GM12878 (cell line): ENCODE data around the gene FAM76A. TPM values are rescaled to one million over a fixed set of nuclear protein-coding genes. Genes with fewer than 3 reads are reported as not detected.
A peak's percentile ranks its signal among the peaks of the same experiment; 100 is the strongest.

Experiments
- BCL11A ChIP-seq: IDR thresholded peaks from 2 replicates; pipeline ENCODE4 v1.6.1; 2011; ENCODE audit warnings: low read depth, low read length
- BMI1 ChIP-seq: fragments of 450-650 bp; IDR thresholded peaks from 2 replicates; pipeline ENCODE4 v1.6.1; 2016; ENCODE audit warnings: mild to moderate bottlenecking, moderate library complexity, borderline replicate concordance
- FOXM1 ChIP-seq: IDR thresholded peaks from 2 replicates; pipeline ENCODE4 v1.6.1; 2012; ENCODE audit warnings: low read depth, mild to moderate bottlenecking, inconsistent platforms, low read length, moderate library complexity
- GABPA ChIP-seq: IDR thresholded peaks from 2 replicates; pipeline ENCODE4 v1.6.1; 2014; ENCODE audit warnings: antibody characterized with exemption, low read depth, mild to moderate bottlenecking, inconsistent platforms
- HDAC2 ChIP-seq: fragments of 200-600 bp; sonication (generic); IDR thresholded peaks from 2 replicates; pipeline ENCODE4 v1.6.1; 2017
- IKZF1 ChIP-seq: fragments of 450-650 bp; conservative IDR thresholded peaks from 2 replicates; pipeline ENCODE4 v1.6.1; 2017; ENCODE audit warnings: antibody characterized with exemption, mild to moderate bottlenecking
- MEF2B ChIP-seq: fragments of 450-650 bp; IDR thresholded peaks from 2 replicates; pipeline ENCODE4 v1.6.1; 2018; ENCODE audit warnings: mild to moderate bottlenecking, moderate library complexity; ENCODE audit not compliant: partially characterized antibody, poor library complexity, severe bottlenecking
- NFIC ChIP-seq: IDR thresholded peaks from 2 replicates; pipeline ENCODE4 v1.6.1; 2012; ENCODE audit warnings: low read depth, mild to moderate bottlenecking, inconsistent platforms, low read length, moderate library complexity
- NR2C1 ChIP-seq: fragments of 450-650 bp; IDR thresholded peaks from 2 replicates; pipeline ENCODE4 v1.6.1; 2017; ENCODE audit warnings: antibody characterized with exemption, mild to moderate bottlenecking, moderate library complexity
- PML ChIP-seq: IDR thresholded peaks from 2 replicates; pipeline ENCODE4 v1.6.1; 2012; ENCODE audit warnings: low read length, inconsistent platforms
- POLR2AphosphoS5 ChIP-seq: IDR thresholded peaks from 2 replicates; pipeline ENCODE4 v1.6.1; 2011; ENCODE audit warnings: mild to moderate bottlenecking, low read length, inconsistent platforms
- RAD51 ChIP-seq: fragments of 450-650 bp; IDR thresholded peaks from 2 replicates; pipeline ENCODE4 v1.6.1; 2016; ENCODE audit warnings: moderate library complexity, mild to moderate bottlenecking, inconsistent platforms
- RUNX3 ChIP-seq: IDR thresholded peaks from 2 replicates; pipeline ENCODE4 v1.6.1; 2012; ENCODE audit warnings: low read length, inconsistent platforms
- SIX5 ChIP-seq: IDR thresholded peaks from 2 replicates; pipeline ENCODE4 v1.6.1; 2011; ENCODE audit warnings: mild to moderate bottlenecking, low read depth, low read length, moderate library complexity; ENCODE audit not compliant: severe bottlenecking
- SMARCA5 ChIP-seq: fragments of 450-650 bp; IDR thresholded peaks from 2 replicates; pipeline ENCODE4 v1.6.1; 2017; ENCODE audit warnings: mild to moderate bottlenecking
- SRF ChIP-seq, 2 experiments: IDR thresholded peaks; 2 replicates each; pipeline ENCODE4 v1.6.1; 2011; ENCODE audit warnings: low read depth in 2 of 2, low read length in 2 of 2, mild to moderate bottlenecking in 1 of 2, moderate library complexity in 1 of 2
- TAF1 ChIP-seq: IDR thresholded peaks from 2 replicates; pipeline ENCODE4 v1.6.1; 2011; ENCODE audit warnings: mild to moderate bottlenecking, low read depth, low read length, borderline replicate concordance
- ZNF24 ChIP-seq: fragments of 450-650 bp; IDR thresholded peaks from 2 replicates; pipeline ENCODE4 v1.6.1; 2017; ENCODE audit warnings: antibody characterized with exemption, mild to moderate bottlenecking
- ZNF384 ChIP-seq: IDR thresholded peaks from 2 replicates; pipeline ENCODE4 v1.6.1; 2012; ENCODE audit warnings: low read depth, mild to moderate bottlenecking, low read length, improper control_type of control experiment, borderline replicate concordance
- polyA plus RNA-seq, 11 experiments: library from polyadenylated mRNA; depleted of rRNA in 4 of 11; unstranded in 6 of 11; stranded (reverse) in 5 of 11; fragments of >200 nt; fragmentation: Nextera tagmentation in 4 of 11; fragmentation: Illumina TruSeq in 1 of 11; extraction: Ambion mirVana in 4 of 11; extraction: Trizol in 1 of 11; gene quantifications; 1 replicate in 1 of 11; 2 replicates in 10 of 11; pipeline versions ENCODE4 v1.2.1 to v1.2.3, GENCODE V29; 2011 to 2016; ENCODE audit warnings: inconsistent platforms in 2 of 11, missing spikeins in 2 of 11, low read depth in 1 of 11
- total RNA-seq, 4 experiments: library from RNA; depleted of rRNA in 3 of 4; stranded (reverse); fragments of >200 nt in 3 of 4; fragmentation: Illumina TruSeq in 1 of 4; extraction: Trizol in 1 of 4; gene quantifications; 2 replicates each; pipeline versions ENCODE4 v1.2.1 to v1.2.3, GENCODE V29; 2013 to 2021
- TF ChIP-seq, protein P1 (sequence below): IDR thresholded peaks from 2 replicates; pipeline ENCODE4 v1.6.1; 2012; ENCODE audit warnings: low read length, inconsistent platforms
- TF ChIP-seq, protein P2 (sequence below): IDR thresholded peaks from 2 replicates; pipeline ENCODE4 v1.6.1; 2012; ENCODE audit warnings: low read depth, low read length, improper control_type of control experiment
- TF ChIP-seq, protein P3 (sequence below): fragments of 450-650 bp; IDR thresholded peaks from 2 replicates; pipeline ENCODE4 v1.6.1; 2017; ENCODE audit warnings: low read depth, mild to moderate bottlenecking, moderate library complexity

Gene FAM76A
- total and polyA plus RNA-seq, 10 of the 15 experiments (the other 5 are each of a cell fraction or from before 2014, with no cell fraction given): 5.4 to 13.4 (median 7.6) TPM

DNA sequence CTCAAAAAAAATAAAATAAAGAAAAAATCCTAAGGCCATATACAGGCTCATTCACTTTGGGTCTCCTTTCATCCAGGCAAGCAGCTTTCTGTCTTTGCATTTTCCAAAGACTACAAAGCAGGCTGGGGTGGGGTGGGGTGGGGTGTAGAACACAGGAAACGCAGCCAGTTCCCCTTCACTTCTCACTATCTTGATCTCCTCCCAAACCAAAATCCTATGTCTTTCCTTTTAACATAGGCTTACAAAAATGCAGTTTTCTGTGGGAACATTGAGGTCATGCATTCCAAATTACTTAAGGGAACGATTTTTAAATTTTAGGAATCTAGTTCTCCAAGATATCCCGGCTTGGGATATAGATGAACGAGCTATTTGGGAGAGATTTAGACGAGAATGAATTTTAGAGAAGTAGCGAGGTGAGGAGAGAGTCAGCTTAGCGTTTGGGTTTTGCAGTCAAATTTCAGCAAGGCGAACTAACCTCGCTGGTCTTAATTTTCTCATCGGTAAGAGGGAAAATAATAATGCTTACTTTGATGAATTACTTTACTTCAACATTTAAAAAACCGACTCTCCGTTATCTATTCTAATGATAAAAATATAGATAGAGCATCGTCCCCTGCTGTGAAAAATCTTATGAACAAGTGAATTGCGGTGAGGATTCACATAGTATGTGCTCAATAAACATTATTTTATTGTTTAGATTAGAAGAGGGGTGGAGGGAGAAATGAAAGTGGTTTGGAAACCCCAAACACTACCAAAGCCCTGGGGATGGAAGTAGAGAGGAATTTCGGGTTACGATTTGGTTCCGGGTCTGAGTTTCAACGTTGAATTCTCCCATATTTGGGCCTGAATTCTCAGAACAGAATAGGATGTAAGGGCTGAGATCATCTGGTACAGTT is 46.5 kb downstream of the FAM76A start (continued):
- TF ChIP-seq ZNF384 (no peak), RUNX3 (peak; percentile 78), FOXM1 (no peak; the same call in 1 of the 2 replicates), POLR2AphosphoS5 (peak; percentile 69; the same call in 1 of the 2 replicates), BCL11A (0 out of 2 replicates have a peak, but pooled peaks have one; percentile 6), ZNF24 (peak; percentile 80), MEF2B (peak; percentile 61), IKZF1 (no peak), GABPA (peak; percentile 64; the same call in 1 of the 2 replicates), SIX5 (no peak), NFIC (peak; percentile 69; the same call in 1 of the 2 replicates), HDAC2 (no peak), SMARCA5 (0 out of 2 replicates have a peak, but pooled peaks have one; percentile 77), BMI1 (0 out of 2 replicates have a peak, but pooled peaks have one; percentile 21), NR2C1 (peak; percentile 67), RAD51 (peak; percentile 47; the same call in 1 of the 2 replicates), TAF1 (no peak), SRF (IDR thresholded peaks at IDR 0.05; ENCODE audit: low read depth in 2 of 2, low read length in 2 of 2) (peak; percentile 78 to 98), PML (peak; percentile 92)
- TF ChIP-seq, protein P1, sequence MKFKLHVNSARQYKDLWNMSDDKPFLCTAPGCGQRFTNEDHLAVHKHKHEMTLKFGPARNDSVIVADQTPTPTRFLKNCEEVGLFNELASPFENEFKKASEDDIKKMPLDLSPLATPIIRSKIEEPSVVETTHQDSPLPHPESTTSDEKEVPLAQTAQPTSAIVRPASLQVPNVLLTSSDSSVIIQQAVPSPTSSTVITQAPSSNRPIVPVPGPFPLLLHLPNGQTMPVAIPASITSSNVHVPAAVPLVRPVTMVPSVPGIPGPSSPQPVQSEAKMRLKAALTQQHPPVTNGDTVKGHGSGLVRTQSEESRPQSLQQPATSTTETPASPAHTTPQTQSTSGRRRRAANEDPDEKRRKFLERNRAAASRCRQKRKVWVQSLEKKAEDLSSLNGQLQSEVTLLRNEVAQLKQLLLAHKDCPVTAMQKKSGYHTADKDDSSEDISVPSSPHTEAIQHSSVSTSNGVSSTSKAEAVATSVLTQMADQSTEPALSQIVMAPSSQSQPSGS: no peak
- TF ChIP-seq, protein P2, sequence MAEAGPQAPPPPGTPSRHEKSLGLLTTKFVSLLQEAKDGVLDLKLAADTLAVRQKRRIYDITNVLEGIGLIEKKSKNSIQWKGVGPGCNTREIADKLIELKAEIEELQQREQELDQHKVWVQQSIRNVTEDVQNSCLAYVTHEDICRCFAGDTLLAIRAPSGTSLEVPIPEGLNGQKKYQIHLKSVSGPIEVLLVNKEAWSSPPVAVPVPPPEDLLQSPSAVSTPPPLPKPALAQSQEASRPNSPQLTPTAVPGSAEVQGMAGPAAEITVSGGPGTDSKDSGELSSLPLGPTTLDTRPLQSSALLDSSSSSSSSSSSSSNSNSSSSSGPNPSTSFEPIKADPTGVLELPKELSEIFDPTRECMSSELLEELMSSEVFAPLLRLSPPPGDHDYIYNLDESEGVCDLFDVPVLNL: no peak
- TF ChIP-seq, protein P3, sequence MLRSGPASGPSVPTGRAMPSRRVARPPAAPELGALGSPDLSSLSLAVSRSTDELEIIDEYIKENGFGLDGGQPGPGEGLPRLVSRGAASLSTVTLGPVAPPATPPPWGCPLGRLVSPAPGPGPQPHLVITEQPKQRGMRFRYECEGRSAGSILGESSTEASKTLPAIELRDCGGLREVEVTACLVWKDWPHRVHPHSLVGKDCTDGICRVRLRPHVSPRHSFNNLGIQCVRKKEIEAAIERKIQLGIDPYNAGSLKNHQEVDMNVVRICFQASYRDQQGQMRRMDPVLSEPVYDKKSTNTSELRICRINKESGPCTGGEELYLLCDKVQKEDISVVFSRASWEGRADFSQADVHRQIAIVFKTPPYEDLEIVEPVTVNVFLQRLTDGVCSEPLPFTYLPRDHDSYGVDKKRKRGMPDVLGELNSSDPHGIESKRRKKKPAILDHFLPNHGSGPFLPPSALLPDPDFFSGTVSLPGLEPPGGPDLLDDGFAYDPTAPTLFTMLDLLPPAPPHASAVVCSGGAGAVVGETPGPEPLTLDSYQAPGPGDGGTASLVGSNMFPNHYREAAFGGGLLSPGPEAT: no peak; the same call in 1 of the 2 replicates
